ENCODE results near the gene ANXA1.
"Not testable (repeated sequence)": the region's sequence is repeated elsewhere in the genome, so short reads cannot be mapped to it uniquely, and the experiment has no call there.

ANXA1 gene

GRCh38 chr9:73170185-73170957, 18.7 kb downstream of the ANXA1 start:
- no peak for DNase-seq

GRCh38 chr9:73172901-73173215, 21.2 kb downstream of the ANXA1 start:
- peak; percentile 25 to 55 for DNase-seq

DNA sequence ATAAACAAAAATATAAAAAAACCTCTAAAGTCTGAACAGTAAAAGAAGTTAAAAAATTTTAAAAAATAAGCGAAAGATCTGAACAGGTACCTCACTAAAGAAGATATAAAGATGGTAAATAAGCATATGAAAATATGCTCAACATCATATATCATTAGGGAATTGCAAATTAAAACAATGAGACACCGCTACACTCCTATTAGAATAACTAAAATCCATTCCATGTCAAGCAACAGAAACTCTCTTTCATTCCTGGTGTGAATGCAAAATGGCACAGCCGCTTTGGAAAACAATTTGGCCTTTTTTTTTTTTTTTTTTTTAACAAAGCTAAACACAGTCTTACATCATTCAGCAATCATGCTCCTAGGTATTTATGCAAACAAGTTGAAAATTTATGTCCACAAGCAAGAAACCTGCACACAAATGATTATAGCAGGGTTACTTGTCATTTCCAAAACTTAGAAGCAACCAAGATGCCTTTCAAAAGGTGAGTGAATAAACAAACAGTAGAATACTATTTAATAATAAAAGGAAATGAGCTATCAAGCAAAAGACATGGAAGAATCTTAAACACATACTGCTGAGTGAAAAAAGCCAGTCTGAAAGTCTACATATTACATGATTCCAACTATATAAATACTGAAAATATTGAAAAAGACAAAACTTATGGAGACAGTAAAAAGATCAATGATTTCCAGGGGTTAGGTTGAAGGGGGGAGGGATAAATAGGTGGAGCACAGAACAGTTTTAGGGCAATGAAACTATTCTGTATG, 22.1 kb downstream of the ANXA1 start:
- peak in 1 of 2 donors; percentile 50 for DNase-seq

GRCh38 chr9:73174330-73174980, 22.8 kb downstream of the ANXA1 start:
- peak in 1 of 2 donors; percentile 34 for DNase-seq

GRCh38 chr9:73176450-73176875, 24.8 kb downstream of the ANXA1 start:
- no peak for DNase-seq

DNA sequence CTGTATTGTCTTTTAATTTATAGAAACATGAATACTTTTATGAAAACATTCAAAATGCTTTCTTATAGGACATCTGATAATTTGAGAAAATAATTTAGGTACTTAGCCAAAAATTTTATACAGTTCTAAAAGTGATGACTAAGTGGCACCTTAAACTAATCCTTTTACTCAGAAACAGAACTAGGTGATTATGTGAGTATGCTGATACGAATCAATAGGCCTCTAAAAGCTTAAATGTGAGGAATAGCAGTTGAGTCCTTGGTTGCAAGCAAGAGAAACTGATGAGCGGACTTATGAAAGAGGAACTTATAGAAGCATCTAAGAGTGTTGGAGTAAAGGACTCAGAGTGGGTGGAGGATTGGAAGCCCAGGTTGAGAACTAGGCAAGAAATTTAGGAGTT, 26.4 kb downstream of the ANXA1 start:
- DNase-seq, result no peak

DNA sequence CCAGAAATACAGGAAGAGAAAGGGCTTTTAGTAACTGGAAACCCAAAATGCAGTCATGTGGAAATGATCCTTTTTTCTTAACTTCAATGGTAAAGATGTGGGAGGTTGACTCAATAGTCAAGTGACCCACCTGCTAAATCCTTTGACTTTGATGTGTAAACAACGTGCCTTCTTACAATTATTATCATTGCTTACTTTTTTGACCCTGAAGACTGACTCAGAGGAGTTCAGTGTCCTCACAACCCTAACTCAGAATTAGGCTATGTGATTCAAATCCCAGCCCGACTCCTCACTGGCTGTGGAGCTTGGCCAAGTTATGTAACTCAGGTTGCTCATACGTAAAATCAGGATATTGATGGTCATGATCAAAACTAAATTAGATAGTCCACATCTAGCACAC, 27.9 kb downstream of the ANXA1 start:
- DNase-seq, result no peak

- DNase-seq, result no peak
Measured at GRCh38 chr9:73180403-73180802, 28.7 kb downstream of the ANXA1 start.

- DNase-seq, result no peak
Measured at GRCh38 chr9:73182928-73183327, 31.3 kb downstream of the ANXA1 start.

- no peak for DNase-seq
Measured at GRCh38 chr9:73183428-73183827, 31.8 kb downstream of the ANXA1 start.

GRCh38 chr9:73183917-73184861, 32.5 kb downstream of the ANXA1 start:
- peak in 1 of 2 donors; percentile 59 for DNase-seq

DNA sequence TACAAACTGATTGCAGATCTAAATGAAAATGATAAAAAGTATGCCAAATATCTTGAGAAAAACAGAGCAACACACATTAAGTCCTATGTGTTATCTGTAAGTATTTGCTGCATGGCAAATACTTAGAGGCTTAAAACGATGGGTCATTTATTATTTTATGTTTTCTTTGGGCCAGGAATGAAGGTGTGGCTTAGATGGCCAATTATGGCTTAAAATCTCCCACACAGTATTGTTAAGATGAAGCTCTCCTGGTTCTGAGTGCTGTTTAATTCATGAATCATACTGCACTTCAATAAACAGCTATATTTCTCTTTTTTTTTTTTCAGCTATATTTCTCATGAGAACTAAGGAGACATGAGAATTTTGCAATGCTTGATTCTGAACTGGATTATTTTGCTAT, 39.4 kb downstream of the ANXA1 start:
- not testable (repeated sequence) for DNase-seq

GRCh38 chr9:73194284-73194683, 42.6 kb downstream of the ANXA1 start:
- DNase-seq, result no peak

DNA sequence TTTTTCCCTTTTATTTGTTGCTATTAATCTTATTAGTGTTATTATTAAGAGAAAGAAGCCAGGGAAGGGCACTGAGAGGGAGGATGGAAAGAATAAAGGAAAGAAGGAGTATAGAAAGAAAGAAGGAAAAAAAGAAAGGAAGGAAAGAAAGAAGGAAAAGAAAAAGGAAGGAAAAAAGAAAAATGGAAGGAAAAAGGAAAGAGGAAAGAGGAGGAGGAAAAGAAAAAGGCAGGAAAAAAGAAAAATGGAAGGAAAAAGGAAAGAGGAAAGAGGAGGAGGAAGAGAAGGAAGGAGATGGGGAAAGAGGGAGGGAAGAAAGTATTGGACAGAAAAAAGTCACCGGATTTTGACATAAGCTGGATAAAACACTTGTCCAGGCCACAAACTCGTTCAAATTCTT, 47.8 kb downstream of the ANXA1 start:
- no peak for DNase-seq

DNA sequence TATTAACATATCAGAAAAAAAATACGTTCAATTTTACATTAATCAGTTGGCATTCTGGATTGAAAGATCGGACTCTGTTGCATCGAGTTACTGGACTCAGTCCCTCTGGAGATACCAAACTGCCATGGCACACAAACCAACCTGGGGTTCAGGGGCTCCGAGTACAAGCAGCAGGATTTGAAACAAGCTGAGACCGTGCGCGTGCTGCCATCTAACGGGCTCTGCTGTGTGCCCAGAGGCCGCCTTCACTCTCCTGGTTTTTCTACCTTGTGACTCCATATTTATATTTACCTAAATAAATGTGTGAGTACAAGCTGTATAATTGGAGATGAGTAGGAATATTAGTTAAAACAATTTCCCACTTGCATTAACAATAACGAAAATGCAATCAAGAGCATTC, 48.2 kb downstream of the ANXA1 start:
- no peak for DNase-seq

DNA sequence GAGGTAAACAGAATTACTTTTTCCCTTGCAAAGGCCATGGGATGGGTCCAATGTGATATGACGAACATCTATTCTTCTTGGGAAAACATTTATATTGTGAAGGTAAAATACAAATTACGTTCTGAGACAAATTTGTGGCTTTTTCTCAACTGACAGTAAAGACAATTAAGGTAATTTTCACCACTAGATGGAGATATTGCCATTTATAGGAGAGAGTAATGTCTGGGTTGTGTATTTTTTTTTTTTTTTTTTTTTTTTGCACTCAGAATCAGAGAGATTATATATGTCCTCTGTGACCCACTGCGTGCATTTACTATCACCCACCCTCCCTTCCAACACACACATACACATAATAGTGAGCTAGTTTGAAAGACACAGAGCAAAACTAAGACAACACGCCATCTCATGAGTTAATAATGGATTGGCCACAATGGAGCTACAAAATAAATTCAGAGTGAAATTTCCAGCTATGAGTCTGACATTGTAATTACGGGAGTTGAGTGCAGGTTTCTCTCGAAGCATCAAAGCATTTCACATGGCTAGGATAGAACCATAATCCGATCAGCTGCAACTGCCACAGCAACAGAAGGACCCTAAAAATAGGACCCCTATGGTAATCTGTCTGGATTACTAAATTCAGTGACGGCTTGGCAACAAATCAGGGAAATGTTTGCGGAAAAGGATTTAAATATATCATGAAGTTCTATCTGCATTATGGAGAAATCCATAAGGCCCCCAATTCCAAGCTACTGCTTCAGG, 49.2 kb downstream of the ANXA1 start:
- no peak for DNase-seq

DNA sequence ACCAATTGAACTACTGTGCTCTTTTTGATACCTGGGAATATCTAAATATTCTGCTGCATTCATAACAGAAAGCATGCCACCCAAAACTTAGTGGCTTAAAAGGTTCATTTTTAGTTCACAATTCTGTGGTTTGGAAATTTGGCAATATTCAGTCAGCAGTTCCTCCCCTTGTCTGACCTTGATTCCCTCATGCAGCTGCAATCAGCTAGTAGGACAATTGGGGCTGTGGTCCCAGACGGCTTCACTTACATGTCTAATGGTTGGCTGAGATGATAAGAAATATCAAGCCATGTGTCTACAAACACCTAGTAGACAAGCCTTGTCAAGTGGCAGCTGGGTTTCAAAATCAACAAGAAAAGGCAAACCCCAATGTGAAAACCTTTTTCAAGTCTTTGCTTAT, 51.3 kb downstream of the ANXA1 start:
- DNase-seq, result no peak

- DNase-seq, result no peak
Measured at GRCh38 chr9:73204936-73205335, 53.3 kb downstream of the ANXA1 start.

DNA sequence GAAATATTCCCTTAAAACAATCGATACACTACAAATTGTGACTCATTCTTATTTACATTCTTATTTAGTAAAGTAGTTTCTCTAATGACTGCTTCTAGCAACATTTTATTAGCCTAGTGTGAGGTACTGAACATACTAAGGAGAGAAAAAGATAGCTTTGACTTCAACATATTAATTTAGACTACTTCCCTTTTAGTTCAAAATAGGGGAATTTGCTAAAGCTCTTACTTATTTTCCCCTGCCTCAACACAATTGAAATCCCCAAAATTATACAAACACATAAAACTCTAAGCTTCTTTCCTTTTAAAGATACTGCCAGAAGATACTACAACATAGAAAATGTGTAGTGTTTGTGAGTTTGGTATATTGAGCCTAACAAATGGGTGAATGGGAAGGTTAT, 55.2 kb downstream of the ANXA1 start:
- DNase-seq, result no peak

GRCh38 chr9:73210886-73211666, 59.4 kb downstream of the ANXA1 start:
- DNase-seq, result no peak

GRCh38 chr9:73213300-73213699, 61.6 kb downstream of the ANXA1 start:
- DNase-seq, result no peak

Data from CD4-positive, alpha-beta T cell treated with Interleukin-1 beta for 1 hour (primary cell).